ENCODE measurements around the gene TKTL1.
A peak's percentile ranks its signal among the peaks of the same experiment; 100 is the strongest.

The TKTL1 gene

DNA sequence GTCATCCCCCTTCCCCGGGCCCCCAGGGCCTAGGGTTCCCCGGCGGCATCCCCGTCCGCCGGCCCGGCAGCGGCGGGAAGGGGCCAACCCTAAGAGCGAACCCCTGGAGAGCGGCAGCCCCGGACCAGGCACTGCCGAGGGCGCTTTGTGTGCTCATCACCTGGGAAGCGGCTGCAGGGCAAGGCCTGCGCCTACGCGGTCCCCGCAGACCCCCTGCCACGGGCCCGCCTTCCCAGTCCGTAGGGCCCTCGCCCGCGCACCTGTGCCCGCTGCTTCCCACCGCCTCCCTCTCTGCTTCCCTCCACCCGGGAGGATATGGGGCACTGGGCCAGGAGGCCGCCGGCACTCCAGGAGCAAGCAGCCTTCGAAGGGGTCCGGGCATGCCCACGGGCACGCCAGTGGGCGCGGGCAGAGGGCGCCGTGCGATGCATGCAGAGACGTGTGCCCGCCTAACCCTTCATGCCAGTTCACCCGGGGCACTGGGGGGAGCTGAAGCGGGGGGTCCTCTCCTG, 76.2 kb downstream of the TKTL1 start:
- Histone ChIP-seq H3K9ac (ENCODE audit: low read depth, low read length) (peak overlapping the region; percentile 54), H3K9me3 (ENCODE audit: insufficient read depth, low read length, severe bottlenecking) (no peaks in the 10 kb centered on the region), H3K27ac (ENCODE audit: low read length) (no peak overlapping the region; the same call in 1 of the 2 replicates), H3K79me2 (ENCODE audit: insufficient read depth, low read length) (peaks cover 42% of the 10 kb centered on the region), H3K27me3 (ENCODE audit: insufficient read depth, low read length, poor library complexity) (peaks cover 4% of the 10 kb centered on the region), H2AFZ (ENCODE audit: low read depth, low read length) (peak overlapping the region; percentile 55), H3K4me2 (ENCODE audit: insufficient read depth, low read length) (peak overlapping the region; percentile 90), H3K4me1 (ENCODE audit: insufficient read depth, low read length) (peaks cover 49% of the 10 kb centered on the region), H3K4me3 (ENCODE audit: low read depth in 1 of 2, low read length in 2 of 2) (peak overlapping the region; percentile 25 to 60; a peak in 3 of 4 replicates), H4K20me1 (ENCODE audit: insufficient read depth, low read length) (peaks cover 42% of the 10 kb centered on the region), H3K36me3 (ENCODE audit: insufficient read depth, low read length) (peaks cover 31% of the 10 kb centered on the region)
- no peak for DNase-seq
- ATAC-seq (ENCODE audit: insufficient read depth, low read depth), result peak; percentile 8
- TF ChIP-seq, protein P1, sequence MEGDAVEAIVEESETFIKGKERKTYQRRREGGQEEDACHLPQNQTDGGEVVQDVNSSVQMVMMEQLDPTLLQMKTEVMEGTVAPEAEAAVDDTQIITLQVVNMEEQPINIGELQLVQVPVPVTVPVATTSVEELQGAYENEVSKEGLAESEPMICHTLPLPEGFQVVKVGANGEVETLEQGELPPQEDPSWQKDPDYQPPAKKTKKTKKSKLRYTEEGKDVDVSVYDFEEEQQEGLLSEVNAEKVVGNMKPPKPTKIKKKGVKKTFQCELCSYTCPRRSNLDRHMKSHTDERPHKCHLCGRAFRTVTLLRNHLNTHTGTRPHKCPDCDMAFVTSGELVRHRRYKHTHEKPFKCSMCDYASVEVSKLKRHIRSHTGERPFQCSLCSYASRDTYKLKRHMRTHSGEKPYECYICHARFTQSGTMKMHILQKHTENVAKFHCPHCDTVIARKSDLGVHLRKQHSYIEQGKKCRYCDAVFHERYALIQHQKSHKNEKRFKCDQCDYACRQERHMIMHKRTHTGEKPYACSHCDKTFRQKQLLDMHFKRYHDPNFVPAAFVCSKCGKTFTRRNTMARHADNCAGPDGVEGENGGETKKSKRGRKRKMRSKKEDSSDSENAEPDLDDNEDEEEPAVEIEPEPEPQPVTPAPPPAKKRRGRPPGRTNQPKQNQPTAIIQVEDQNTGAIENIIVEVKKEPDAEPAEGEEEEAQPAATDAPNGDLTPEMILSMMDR (IDR thresholded peaks at IDR 0.05; ENCODE audit: borderline replicate concordance, extremely low read depth, low read length, poor library complexity, severe bottlenecking), result no peak
- no peak for TF ChIP-seq EZH2 (IDR thresholded peaks at IDR 0.05; ENCODE audit: borderline replicate concordance, low read depth, low read length, severe bottlenecking)

DNA sequence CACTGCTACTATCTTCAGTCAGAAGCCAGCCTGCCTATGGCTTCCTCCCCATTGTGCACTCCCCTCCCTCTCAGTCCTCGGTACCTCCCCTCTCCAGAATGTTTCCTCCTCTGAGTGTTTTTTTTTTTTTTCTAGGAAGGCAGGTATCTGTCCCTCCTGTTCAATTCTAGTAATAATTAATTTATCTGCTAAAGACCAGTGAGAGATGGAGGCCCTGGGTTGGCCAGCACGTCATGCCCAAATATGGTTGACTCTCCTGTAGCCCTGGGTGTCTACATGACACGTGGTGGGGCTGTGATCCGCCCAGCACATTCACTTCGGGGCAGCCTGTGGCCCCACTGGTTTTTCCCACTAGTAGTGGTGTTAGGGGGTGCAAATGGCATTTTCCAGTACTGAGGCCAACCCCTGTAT, 77.0 kb downstream of the TKTL1 start:
- DNase-seq (no peak), ATAC-seq (ENCODE audit: insufficient read depth, low read depth) (no peak)
- Histone ChIP-seq H3K4me2 (ENCODE audit: insufficient read depth, low read length) (peak overlapping the region; percentile 90; the same call in 1 of the 2 replicates), H3K9me3 (ENCODE audit: insufficient read depth, low read length, severe bottlenecking) (no peaks in the 10 kb centered on the region), H2AFZ (ENCODE audit: low read depth, low read length) (no peak overlapping the region), H3K4me1 (ENCODE audit: insufficient read depth, low read length) (peaks cover 50% of the 10 kb centered on the region), H3K9ac (ENCODE audit: low read depth, low read length) (no peak overlapping the region), H4K20me1 (ENCODE audit: insufficient read depth, low read length) (peaks cover 35% of the 10 kb centered on the region), H3K79me2 (ENCODE audit: insufficient read depth, low read length) (peaks cover 38% of the 10 kb centered on the region), H3K27me3 (ENCODE audit: insufficient read depth, low read length, poor library complexity) (peaks cover 4% of the 10 kb centered on the region), H3K36me3 (ENCODE audit: insufficient read depth, low read length) (peaks cover 23% of the 10 kb centered on the region), H3K27ac (ENCODE audit: low read length) (no peak overlapping the region), H3K4me3 (ENCODE audit: low read depth in 1 of 2, low read length in 2 of 2) (no peak overlapping the region)
- TF ChIP-seq EZH2 (IDR thresholded peaks at IDR 0.05; ENCODE audit: borderline replicate concordance, low read depth, low read length, severe bottlenecking), result no peak
- TF ChIP-seq, protein P1 (IDR thresholded peaks at IDR 0.05; ENCODE audit: borderline replicate concordance, extremely low read depth, low read length, poor library complexity, severe bottlenecking), result no peak

DNA sequence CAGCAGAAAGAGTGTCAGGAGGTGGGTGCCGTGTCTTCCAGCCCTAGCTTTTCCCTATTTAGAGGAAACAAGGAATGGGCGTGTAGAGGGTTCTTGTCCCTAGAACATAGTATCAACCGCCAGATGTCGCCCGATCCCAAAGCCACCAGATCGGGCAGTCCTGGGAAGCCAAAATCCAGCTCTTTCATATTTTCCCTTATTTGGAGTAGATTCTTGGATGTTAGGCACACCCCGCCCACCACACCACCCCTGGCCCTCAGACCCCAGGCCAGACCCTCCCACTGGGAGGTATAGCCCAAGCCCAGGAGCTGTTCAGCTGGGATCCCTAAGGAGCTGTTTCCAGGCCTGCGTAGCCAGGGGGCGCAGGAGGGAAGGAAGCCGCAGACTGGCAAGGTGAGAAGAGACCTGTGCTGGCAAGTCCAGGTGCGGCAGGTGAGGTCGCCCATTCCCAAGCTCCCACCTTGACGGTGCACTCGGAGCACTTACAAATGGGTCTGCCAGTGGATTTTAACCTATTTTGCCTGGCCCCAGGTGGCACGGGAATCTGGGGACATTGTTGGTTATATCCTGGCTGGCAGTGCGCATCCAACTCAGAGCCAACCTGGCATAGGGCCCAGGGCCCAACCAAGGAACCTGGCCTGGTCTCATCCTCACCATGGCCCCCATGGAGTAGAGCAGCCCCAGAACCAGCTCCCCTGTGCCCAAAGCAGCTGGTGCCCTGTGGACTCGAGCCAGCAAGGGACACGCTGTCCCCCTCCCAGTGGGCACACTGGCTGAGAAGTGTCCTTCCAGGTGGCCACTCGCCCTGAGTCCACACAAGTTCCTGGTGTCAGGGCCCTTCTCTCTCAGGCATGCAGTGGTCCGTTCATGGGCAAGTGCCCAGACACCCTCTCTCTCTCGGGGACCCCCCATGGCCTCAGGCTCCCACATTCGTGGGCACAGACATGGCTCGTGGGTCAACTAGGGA, 78.0 kb downstream of the TKTL1 start:
- no peaks in the 10 kb centered on the region for H3K9me3 ChIP-seq (ENCODE audit: insufficient read depth, low read length, severe bottlenecking)
- H3K4me2 ChIP-seq (ENCODE audit: insufficient read depth, low read length), result no peak overlapping the region
- no peak overlapping the region for H3K27ac ChIP-seq (ENCODE audit: low read length)
- peaks cover 28% of the 10 kb centered on the region for H3K79me2 ChIP-seq (ENCODE audit: insufficient read depth, low read length)
- TF ChIP-seq, protein P1 (IDR thresholded peaks at IDR 0.05; ENCODE audit: borderline replicate concordance, extremely low read depth, low read length, poor library complexity, severe bottlenecking), result peak; percentile 65
- no peak for TF ChIP-seq EZH2 (IDR thresholded peaks at IDR 0.05; ENCODE audit: borderline replicate concordance, low read depth, low read length, severe bottlenecking)
- no peak overlapping the region for H3K9ac ChIP-seq (ENCODE audit: low read depth, low read length)
- no peak overlapping the region for H2AFZ ChIP-seq (ENCODE audit: low read depth, low read length)
- DNase-seq (peak; percentile 40), ATAC-seq (ENCODE audit: insufficient read depth, low read depth) (no peak)
- no peak overlapping the region for H3K4me3 ChIP-seq (ENCODE audit: low read depth in 1 of 2, low read length in 2 of 2)
- peaks cover 4% of the 10 kb centered on the region for H3K27me3 ChIP-seq (ENCODE audit: insufficient read depth, low read length, poor library complexity)
- H3K4me1 ChIP-seq (ENCODE audit: insufficient read depth, low read length), result peaks cover 47% of the 10 kb centered on the region
- H3K36me3 ChIP-seq (ENCODE audit: insufficient read depth, low read length), result peaks cover 13% of the 10 kb centered on the region
- peaks cover 24% of the 10 kb centered on the region for H4K20me1 ChIP-seq (ENCODE audit: insufficient read depth, low read length)

Data from DND-41 (cell line).